Activated naive CD4-positive, alpha-beta T cell treated with anti-CD3 and anti-CD28 coated beads, Interleukin-2, amount 50 U/mL, for 72 hours (primary cell): ENCODE data around the gene BTRC. TPM values are rescaled to one million over a fixed set of nuclear protein-coding genes. Genes with fewer than 3 reads are reported as not detected.
"Not testable (repeated sequence)": the region's sequence is repeated elsewhere in the genome, so short reads cannot be mapped to it uniquely, and the experiment has no call there.

Source experiments
- ATAC-seq, 2 donors: fragments of 150-1000 bp; cut with Tn5 transposase; 2 replicates each; pipeline ENCODE4 v1.10.0; 2021; ENCODE audit warnings: mild to moderate bottlenecking in 2 of 2, moderate library complexity in 2 of 2
- DNase-seq, 2 donors: peaks; one replicate each; pipeline ENCODE4 v3.0.0; 2021 to 2022; ENCODE audit warnings: low spot score in 2 of 2
- H3K27ac Mint-ChIP-seq, 2 donors: one replicate each; pipeline ENCODE4 v1.8.0; 2022; ENCODE audit warnings: mild to moderate bottlenecking in 2 of 2, mixed read lengths in 2 of 2
- H3K36me3 Mint-ChIP-seq, 2 donors: one replicate each; pipeline ENCODE4 v1.8.0; 2022; ENCODE audit warnings: mixed read lengths in 2 of 2
- H3K9me3 Mint-ChIP-seq, 2 donors: one replicate each; pipeline ENCODE4 v1.8.0; 2022; ENCODE audit warnings: mixed read lengths in 2 of 2
- total RNA-seq, 2 donors: library from RNA; stranded (reverse); gene quantifications; one replicate each; pipeline ENCODE4 v1.2.3, GENCODE V29; 2022

Gene BTRC
- 10 to 100 TPM; 12.0 to 20.9 TPM for total RNA-seq

GRCh38 chr10:101353692-101354327, at the start of gene BTRC:
TSS of gene BTRC (plus strand) at chr10:101354165. CDS start at chr10:101354181, 16 bp downstream.
- DNase-seq, result peak; percentile 92 to 98

GRCh38 chr10:101304316-101304715, 49.6 kb upstream of the BTRC start:
- Mint-ChIP-seq H3K9me3 (no peaks in the 10 kb centered on the region), H3K27ac (no peak overlapping the region), H3K36me3 (no peaks in the 10 kb centered on the region)
- ATAC-seq, result no peak
- DNase-seq, result no peak

More at GRCh38 chr10:101353692-101354327, at the start of gene BTRC:
- Mint-ChIP-seq H3K9me3 (no peaks in the 10 kb centered on the region), H3K36me3 (peaks cover 0 to 6% of the 10 kb centered on the region in 2 donors), H3K27ac (peak within 1 kb of the TSS; percentile 96 to 98)
- peak; percentile 96 to 97 for ATAC-seq

- no peaks in the 10 kb centered on the region for H3K9me3 Mint-ChIP-seq
- no peak overlapping the region for H3K27ac Mint-ChIP-seq
- DNase-seq, result no peak
- ATAC-seq, result no peak
- H3K36me3 Mint-ChIP-seq, result peaks cover 2 to 3% of the 10 kb centered on the region in 2 donors
Measured at GRCh38 chr10:101305320-101306241, 48.4 kb upstream of the BTRC start.

- no peak for DNase-seq
- peak overlapping the region in 1 of 2 donors; percentile 24 for H3K27ac Mint-ChIP-seq
- peaks cover 5% of the 10 kb centered on the region in 2 donors for H3K36me3 Mint-ChIP-seq
- H3K9me3 Mint-ChIP-seq, result no peaks in the 10 kb centered on the region
- ATAC-seq, result no peak
Measured at GRCh38 chr10:101308051-101308450, 45.9 kb upstream of the BTRC start.

- Mint-ChIP-seq H3K9me3 (no peaks in the 10 kb centered on the region), H3K36me3 (peaks cover 5% of the 10 kb centered on the region in 2 donors), H3K27ac (peak overlapping the region; percentile 49 to 65)
- peak in 1 of 2 donors; percentile 43 for ATAC-seq
- DNase-seq, result no peak
Measured at GRCh38 chr10:101310529-101311184, 43.3 kb upstream of the BTRC start.

GRCh38 chr10:101311185-101312066, 42.5 kb upstream of the BTRC start:
- peak in 1 of 2 donors; percentile 16 for ATAC-seq
- no peak for DNase-seq
- Mint-ChIP-seq H3K36me3 (peaks cover 5% of the 10 kb centered on the region in 2 donors), H3K27ac (no peak overlapping the region), H3K9me3 (no peaks in the 10 kb centered on the region)

GRCh38 chr10:101319241-101319915, 34.6 kb upstream of the BTRC start:
- ATAC-seq (no peak), DNase-seq (no peak)
- no peaks in the 10 kb centered on the region for H3K36me3 Mint-ChIP-seq
- no peaks in the 10 kb centered on the region for H3K9me3 Mint-ChIP-seq
- no peak overlapping the region for H3K27ac Mint-ChIP-seq

- DNase-seq (no peak), ATAC-seq (no peak)
- H3K27ac Mint-ChIP-seq, result peak overlapping the region; percentile 68 to 75
- no peaks in the 10 kb centered on the region for H3K36me3 Mint-ChIP-seq
- H3K9me3 Mint-ChIP-seq, result no peaks in the 10 kb centered on the region
Measured at GRCh38 chr10:101321073-101321472, 32.9 kb upstream of the BTRC start.

GRCh38 chr10:101322266-101323108, 31.5 kb upstream of the BTRC start:
- peaks cover 0 to 4% of the 10 kb centered on the region in 2 donors for H3K9me3 Mint-ChIP-seq
- H3K27ac Mint-ChIP-seq, result no peak overlapping the region
- ATAC-seq (no peak), DNase-seq (no peak)
- no peaks in the 10 kb centered on the region for H3K36me3 Mint-ChIP-seq

GRCh38 chr10:101323495-101323894, 30.5 kb upstream of the BTRC start:
- Mint-ChIP-seq H3K27ac (no peak overlapping the region), H3K9me3 (peaks cover 0 to 4% of the 10 kb centered on the region in 2 donors), H3K36me3 (no peaks in the 10 kb centered on the region)
- ATAC-seq (no peak), DNase-seq (no peak)

GRCh38 chr10:101327454-101327853, 26.5 kb upstream of the BTRC start:
- not testable (repeated sequence) for H3K36me3 Mint-ChIP-seq, DNase-seq, ATAC-seq, H3K27ac Mint-ChIP-seq, H3K9me3 Mint-ChIP-seq

GRCh38 chr10:101329341-101330032, 24.5 kb upstream of the BTRC start:
- no peak for DNase-seq
- Mint-ChIP-seq H3K27ac (no peak overlapping the region), H3K9me3 (peaks cover 0 to 4% of the 10 kb centered on the region in 2 donors), H3K36me3 (no peaks in the 10 kb centered on the region)
- ATAC-seq, result no peak

GRCh38 chr10:101330231-101330630, 23.7 kb upstream of the BTRC start:
- Mint-ChIP-seq H3K36me3 (no peaks in the 10 kb centered on the region), H3K9me3 (peaks cover 0 to 4% of the 10 kb centered on the region in 2 donors), H3K27ac (no peak overlapping the region)
- ATAC-seq (no peak), DNase-seq (no peak)

- DNase-seq (no peak), ATAC-seq (no peak)
- Mint-ChIP-seq H3K9me3 (peaks cover 0 to 4% of the 10 kb centered on the region in 2 donors), H3K36me3 (no peaks in the 10 kb centered on the region), H3K27ac (no peak overlapping the region)
Measured at GRCh38 chr10:101330631-101331225, 23.2 kb upstream of the BTRC start.
